Frontal cortex (tissue), 4 donors: Measurements from ENCODE around the gene HDAC6. TPM values are rescaled to one million over a fixed set of nuclear protein-coding genes. Genes with fewer than 3 reads are reported as not detected.
A peak's percentile ranks its signal among the peaks of the same experiment; 100 is the strongest.

Experiments
- DNase-seq, 2 donors: peaks; one replicate each; pipeline ENCODE4 v3.0.0; 2012; ENCODE audit warnings: low spot score in 2 of 2
- FAIRE-seq: peaks from 2 replicates; lab custom pipeline; 2012; peaks lifted over from hg19 to GRCh38; lab: Jason Lieb, UNC
- total RNA-seq: library from RNA; depleted of rRNA; stranded (reverse); fragments of >200 nt; gene quantifications from one replicate; pipeline ENCODE4 v1.2.3, GENCODE V29; 2014
- donor health status: control.
- donor health status: control.
- donor health status: control.

Gene HDAC6
- total RNA-seq, result 77.9 TPM

DNA sequence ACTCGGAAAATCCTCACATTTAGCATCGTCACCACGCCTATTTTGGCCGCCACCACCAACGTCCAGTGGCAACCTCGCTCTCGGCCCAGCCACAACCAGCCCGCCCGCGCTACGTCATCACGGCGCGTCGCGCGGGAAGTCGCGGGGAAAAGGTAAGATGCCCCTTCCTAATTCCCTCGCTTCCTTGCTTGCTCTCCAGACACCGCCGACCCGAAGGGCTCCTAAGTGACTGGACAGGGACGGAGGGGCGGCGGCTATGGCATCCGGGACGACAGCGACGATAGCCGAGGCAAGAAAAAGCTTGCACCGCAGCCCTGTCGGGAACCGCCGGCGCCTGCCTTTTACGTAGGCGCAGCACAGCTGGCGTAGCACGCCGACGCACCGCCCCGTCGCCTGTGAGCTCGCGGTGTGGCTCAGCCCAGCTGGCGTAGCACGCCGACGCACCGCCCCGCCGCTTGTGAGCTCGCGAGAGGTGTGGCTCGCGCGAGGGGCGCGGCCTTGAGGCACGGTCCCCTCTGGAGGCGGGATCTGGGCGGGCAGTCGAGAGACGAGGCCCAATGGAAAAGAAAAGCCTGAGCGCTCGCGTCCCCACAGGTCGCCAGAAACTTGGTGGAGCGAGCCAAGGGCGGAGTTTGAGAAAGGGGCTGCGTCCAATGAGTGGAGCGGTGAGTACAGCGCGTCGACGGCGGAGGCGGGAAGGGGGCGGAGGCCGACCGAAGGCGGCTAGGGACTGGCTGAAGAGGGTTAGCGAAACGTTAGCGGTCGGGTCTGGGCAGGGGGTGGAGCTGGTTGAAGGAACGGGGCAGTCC lies at the start of gene HDAC6:
TSS of gene HDAC6 (plus strand) at position 788 of the 809 bp plus-strand sequence. CDS start 626 bp downstream, outside the sequence.
- FAIRE-seq (peak; percentile 30), DNase-seq (peak; percentile 85 to 87)

DNA sequence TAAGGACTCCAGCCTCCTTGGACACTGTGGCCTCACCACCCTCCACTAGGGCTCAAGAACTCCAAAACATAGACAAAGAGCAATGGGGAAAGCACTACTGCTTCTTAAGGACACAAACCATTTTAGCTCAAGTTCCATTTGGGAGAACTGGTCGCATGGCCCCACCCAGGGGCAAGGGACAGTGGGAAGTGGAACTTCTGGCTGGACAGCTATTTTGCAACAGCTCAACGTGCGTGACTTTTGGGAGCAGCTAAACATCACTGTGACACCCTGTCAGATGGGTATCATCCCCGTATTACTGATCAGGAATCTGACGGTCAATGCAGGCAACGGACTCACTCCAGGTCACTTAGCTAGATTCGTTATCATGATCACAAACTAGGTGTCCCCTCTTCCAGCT lies 49.4 kb upstream of the HDAC6 start:
- FAIRE-seq (no peak), DNase-seq (no peak)

DNA sequence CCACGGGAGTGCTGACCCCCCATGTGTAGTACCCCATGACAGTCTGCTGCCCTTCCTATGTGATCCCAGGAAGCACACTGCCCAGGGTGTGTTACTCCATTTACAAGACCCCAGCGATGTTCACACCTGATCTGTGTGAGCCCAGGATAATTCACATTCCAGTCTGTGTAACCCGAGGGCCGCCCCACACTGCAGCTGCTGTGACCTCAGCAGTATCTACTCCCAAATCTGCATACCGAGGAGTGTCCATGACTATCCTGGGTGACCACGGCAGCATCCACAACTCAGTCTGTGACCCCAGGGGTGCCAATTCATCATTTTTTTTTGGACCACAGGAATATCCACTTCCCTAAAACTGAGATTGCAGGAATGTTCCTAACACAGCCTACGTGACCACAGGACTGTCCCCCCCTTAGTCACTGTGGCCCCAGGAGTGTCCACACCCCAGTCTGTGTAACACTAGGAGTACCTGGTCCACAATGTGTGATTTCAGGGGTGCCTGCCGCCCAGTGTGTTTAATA lies 48.1 kb upstream of the HDAC6 start:
- no peak for FAIRE-seq
- no peak for DNase-seq

DNA sequence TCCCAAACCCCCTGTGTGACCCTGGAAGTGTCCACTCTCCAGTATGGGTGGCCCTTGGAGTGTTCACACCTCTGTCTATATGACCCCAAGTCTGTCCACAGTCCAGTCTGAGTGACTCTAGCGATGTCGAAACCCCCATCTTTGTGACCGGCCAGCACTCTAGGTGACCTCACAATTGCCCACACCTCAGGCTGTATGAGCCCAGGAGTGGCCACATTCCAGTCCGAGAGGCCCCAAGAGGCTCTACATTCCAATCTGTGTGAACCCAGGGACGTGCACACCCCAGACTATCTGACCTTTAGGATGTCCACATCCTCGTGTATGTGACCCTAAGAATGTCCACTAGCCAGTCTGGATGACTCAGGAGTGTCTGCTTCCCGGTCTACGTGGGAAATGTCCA lies 47.6 kb upstream of the HDAC6 start:
- FAIRE-seq, result no peak
- DNase-seq, result no peak

DNA sequence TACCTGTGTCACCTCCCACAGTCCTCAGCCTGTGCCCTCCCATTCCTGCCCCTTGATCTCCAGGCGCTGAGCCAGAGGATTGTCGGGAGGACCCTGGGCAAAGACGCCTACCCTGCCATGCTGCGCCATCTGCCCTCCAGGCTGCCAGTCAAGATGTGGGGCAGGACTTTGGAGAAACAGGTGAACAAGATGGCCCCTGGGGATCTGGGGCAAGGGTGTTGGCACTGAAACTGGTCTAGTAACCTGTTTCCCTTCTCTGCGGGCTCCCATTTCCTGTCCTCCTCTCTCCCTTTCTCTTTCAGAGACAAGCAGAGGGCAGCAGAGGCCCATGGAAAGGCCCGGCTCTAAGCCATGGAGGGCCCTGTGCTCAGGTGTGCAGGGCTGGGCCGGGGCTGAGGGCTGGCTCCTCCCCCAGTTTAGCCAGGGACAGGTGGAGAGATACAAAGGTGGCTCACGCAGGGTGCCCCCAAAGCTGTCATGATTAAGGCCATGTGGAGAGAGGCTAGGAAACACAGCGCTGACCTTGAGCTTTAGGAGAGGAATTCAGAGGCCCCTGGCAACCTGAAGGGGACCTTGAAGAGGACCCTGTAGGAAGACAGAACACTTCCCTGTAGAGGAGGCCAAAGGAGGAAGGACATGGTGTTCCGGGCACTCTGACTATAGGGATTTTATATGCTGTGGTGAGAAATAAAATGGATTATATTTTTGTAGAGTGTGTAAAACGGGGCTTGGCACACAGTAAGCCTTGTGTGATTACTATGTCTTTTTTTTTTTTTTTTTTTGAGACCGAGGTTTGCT lies 40.0 kb upstream of the HDAC6 start, which contains the start of gene GLOD5:
TSS of gene GLOD5 (plus strand) at position 74 of the 798 bp plus-strand sequence. CDS start at position 118, 44 bp downstream.
- FAIRE-seq (no peak), DNase-seq (no peak)

DNA sequence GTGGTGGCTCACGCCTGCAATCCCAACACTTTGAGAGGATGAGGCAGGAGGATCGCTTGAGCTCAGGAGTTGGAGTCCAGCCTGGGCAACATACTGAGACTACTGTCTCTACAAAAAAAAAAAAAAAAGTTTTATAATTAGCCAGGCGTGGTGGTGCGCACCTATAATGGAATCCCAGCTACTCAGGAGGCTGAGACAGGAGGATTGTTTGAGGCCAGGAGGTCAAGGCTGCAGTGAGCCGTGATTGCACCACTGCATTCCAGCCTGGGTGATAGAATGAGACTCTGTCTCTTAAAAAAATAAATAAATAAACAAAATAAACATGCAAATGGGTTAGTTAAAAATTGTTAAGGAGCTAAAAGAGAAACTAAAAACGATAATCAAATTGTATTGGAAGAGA lies 32.6 kb upstream of the HDAC6 start:
- FAIRE-seq (no peak), DNase-seq (no peak)

DNA sequence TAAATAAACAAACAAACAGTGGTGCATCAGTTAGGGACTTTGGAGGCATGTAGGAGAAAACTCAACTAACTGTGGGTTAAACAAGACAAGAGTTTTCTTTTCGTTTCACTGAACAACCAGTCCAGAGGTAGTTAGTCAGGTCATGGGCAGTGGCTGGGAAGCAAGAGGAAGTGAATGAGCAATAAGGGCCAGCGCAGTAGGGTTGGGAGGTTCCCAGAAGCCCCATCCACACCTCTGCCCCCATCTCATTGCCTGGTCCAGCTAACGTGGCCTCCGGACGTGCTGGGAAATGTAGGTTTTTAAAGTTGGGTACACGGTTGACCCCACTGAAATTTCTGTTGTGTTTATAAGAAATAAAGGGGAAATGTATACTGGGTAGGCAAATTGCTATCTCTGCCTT lies 31.6 kb upstream of the HDAC6 start:
- DNase-seq, result no peak
- FAIRE-seq, result no peak

DNA sequence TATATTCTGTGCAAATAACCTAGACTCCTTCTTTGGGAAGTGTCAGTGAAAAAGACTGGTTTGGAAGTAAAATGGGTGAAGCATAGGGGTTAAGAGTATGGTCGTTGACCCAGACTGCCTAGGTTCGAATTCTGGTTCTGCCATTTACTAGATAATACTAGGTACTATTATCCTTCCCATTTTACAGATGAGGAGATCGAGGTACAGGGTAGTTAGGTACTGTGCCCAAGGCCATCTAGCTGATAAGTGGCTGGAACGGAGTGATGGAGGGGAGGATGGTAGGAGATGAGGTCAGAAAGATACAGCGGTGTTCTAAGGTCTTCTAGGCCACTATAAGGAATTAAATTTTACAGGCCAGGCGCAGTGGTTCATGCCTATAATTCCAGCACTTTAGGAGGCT lies 29.3 kb upstream of the HDAC6 start:
- FAIRE-seq (no peak), DNase-seq (no peak)

DNA sequence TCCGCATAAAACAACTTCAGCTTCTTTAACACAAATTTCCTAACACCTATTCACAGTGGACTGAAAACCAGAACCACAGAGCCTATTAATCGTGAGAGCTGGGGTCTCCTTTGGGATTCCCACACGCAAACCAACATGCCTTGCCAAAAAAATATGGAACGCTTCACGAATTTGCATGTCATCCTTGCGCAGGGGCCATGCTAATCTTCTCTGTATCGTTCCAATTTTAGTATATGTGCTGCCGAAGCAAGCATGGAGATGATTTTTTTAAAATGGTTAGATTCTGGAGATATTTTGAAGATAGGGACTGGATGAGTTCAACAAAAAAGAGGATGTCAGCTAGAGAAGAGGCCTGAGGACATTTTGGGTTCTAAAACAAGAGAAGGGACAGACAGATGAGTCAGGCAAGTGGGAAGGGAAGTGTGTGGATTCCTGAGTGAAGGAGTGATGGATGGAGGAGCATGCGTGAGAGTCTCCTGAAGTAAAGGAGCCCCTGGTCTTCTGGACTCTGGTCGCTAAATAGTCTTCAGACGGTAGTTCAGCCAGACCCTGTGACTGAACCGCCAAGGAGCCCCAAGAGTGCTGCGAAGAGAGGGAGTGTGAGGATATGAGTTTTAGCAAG lies 24.9 kb upstream of the HDAC6 start:
- no peak for FAIRE-seq
- no peak for DNase-seq

DNA sequence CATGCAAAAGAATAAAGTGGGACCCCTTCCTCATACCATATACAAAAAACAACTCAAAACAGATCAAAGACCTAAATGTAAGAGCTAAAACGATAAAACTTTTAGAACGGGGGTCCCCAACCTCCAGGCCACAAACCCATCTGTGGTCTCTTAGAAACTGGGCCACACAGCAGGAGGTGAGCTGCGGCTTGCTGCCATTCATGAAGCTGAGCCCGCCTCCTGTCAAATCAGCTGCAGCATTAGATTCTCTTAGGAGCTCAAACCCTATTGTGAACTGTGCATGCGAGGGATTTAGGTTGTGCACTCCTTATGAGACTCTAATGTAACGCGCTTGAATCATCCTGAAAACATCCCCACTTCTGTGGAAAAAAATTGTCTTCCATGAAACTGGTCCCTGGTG lies 22.5 kb upstream of the HDAC6 start:
- no peak for DNase-seq
- no peak for FAIRE-seq

DNA sequence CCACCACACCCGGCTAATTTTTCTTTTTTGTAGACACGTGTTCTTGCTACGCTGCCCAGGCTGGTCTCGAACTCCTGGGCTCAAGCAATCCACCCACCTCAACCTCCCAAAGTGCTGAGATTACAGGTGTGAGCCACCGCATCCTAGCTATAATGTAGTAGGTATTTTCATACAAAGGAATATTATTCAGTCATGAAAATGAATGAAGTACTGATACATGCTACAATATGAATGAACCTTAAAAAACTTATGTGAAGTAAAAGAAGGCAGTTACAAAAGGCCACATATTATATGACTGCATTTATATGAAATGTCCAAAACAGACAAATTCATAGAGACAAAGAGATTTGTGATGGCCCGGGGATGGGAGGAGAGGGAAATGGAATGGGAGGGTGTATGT lies 20.2 kb upstream of the HDAC6 start:
- FAIRE-seq, result no peak
- no peak for DNase-seq

DNA sequence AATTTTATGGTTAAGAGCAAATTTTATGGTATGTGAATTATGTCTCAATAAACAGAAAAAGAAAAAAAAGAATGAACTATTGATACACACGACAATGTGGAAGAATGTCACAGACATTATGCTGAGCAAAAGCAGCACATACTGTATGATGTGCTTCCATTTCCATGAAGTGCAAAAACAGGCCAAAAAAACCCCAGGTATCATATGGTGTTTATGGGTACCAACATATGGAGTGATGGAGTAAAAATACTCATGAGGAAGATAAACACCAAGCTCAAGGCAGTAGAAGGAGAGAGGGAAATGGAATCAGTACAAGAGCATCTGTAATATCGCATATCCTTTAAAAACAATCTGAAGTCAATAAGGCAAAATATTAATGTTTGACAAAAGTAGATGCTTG lies 19.7 kb upstream of the HDAC6 start:
- FAIRE-seq, result no peak
- no peak for DNase-seq

DNA sequence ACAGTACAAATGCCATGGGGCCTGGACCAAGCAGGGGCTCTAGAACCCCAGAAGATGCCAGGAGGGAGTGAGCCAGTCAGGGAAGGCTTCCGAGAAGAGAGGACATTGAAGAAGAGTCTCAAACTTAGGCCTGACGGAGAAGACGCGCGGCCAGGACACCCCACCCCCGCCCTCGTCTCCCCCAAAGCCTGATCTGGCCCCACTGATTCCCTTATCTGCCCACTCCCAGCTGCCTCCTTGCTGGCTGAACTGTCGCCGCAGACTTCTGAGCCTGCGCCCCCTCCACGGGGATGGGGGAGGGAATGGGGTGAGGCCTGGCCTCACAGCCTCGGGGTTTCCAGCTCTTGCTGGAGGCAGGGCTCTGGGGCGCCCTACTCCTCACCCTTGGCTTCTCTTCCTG lies 19.1 kb upstream of the HDAC6 start:
- no peak for DNase-seq
- no peak for FAIRE-seq

DNA sequence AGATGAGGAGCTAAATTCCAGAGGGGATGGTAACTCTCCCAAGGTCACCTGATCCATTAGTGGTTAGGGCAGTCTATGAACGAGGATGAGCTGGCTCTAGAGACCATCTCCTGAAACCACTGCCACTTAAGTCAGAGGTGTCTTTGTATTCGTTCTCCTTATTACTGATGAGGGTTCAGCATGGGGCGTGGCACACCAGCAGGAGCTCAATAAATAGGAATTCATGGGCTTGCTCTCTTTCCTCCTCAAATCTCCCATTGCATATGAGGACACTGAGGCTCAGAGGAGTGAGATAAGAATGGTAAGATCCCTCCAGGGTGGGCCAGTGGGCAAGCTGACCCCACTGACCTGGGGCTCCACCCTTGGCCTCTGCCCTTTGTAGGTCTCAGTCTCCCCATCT lies 17.1 kb upstream of the HDAC6 start:
- DNase-seq, result no peak
- no peak for FAIRE-seq

DNA sequence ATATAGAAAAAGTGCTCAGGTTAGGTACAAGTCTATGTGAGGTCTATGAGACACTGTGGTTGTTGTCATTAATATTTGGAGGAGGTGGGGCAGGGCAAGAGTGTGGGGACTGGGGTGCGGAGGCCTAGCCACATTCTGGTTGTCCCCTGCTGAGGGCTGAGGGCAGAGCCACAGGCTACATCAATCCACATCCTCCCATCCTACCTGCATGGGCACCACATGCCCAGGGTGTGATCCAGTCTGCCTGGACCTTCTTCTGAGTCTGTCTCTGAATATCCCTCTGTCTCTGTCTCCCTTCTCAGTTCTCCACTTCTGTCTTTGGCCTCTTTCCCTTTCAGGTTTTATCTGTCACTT lies 16.7 kb upstream of the HDAC6 start:
- FAIRE-seq (no peak), DNase-seq (no peak)

DNA sequence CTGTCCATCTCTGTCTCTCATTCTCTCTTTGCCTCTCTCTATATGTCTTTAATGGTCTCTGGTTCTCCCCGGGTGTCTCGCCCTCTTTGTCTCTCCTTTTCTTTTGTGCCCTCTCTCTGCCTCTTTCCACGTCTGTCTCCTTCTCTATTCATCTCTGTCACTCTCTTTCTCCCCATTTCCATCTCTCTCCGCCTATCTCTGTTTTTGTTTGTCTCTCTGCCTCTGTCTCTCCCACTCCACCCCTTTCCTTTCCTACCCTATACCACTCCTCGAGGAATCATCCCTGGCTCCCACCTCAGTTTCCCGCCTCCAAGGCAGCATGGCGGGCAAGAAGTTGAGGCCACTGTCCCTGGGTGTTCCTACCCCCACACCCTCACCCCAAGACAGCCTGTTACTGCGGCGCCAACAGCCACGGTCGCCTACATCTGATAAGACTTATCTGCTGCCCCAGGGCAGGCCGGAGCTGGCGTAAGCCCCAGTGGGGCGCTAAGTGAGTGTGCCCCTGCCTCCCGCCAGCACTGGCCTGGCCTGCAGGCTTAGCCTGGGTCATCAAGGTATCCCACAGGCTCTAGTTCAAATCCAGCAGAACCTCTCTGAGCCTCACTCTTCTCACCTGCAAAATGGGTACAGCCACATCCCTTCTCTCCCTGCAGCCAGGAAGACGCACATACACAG lies 16.2 kb upstream of the HDAC6 start:
- DNase-seq, result no peak
- FAIRE-seq, result no peak

DNA sequence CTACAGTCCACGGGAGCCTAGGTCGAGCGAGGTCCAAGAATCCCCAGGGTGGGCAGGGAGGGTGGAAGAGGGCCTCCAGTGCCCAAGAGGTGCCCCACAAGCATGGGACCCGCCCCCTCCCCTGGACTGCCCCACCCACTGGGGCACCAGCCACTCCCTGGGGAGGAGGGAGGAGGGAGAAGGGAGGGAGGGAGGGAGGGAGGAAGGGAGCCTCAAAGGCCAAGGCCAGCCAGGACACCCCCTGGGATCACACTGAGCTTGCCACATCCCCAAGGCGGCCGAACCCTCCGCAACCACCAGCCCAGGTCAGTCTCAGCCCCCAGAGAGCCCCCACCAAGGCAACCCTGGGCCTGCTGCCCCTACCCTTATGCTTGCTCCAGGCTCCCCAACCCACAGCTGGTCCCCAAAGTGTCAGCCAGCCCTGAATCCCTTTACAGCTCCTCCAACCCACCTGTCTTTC lies 15.5 kb upstream of the HDAC6 start, which contains the start of gene GATA1:
TSS of gene GATA1 (plus strand) at position 250 of the 460 bp plus-strand sequence. CDS start 4,520 bp downstream, outside the sequence.
- no peak for DNase-seq
- FAIRE-seq, result no peak

DNA sequence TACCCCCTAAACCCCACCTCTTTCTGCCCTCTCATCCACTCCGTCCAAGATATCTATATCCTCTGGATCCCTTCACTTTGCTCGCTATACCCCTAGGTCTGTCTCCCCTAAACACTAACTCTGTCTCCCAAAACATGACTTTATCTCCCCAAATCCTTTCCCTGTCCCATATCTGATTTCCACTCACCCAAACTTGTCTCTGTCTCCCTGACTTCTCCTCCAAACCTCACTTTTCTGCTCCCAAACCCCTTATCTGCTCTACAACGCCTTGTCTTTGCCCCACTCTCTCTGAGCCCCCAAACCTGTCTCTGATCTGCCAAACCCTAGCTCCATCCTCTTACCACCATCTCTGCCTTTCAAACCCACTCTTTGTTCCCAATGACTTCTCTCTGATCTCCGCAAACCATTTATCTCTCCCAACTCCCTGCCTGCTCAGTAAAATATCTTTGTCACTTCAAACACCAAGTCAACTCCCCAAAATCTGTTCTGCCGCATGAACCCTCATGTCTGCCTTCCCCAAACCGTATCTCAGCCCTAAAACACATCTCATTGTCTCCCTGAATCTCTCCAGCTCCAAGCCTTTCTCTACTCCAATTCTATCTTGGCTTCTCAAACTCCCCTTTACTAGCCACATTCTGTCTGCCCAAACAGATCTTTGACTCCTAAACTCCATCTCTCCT lies 14.9 kb upstream of the HDAC6 start:
- no peak for FAIRE-seq
- no peak for DNase-seq
